Endothelial cell of umbilical vein (primary cell): Measurements from ENCODE around the gene UST. TPM values are rescaled to one million over a fixed set of nuclear protein-coding genes. Genes with fewer than 3 reads are reported as not detected.

ENCODE experiments used
- BruUV-seq: library from RNA; stranded (reverse); fragments of 400-500 nt; replicated peaks from 2 replicates; lab custom pipeline; 2021; lab: Mats Ljungman, UMichigan
- CTCF ChIA-PET: fragments of 300-600, 350-600 bp; sonication (Branson Sonifier 250); formaldehyde crosslinking; loops from one replicate; lab custom pipeline; 2021; ENCODE audit warnings: antibody characterized with exemption, inconsistent platforms; lab: Charles Lee
- POLR2A ChIA-PET: fragments of 300-600, 350-600 bp; sonication (Branson Sonifier 250); formaldehyde crosslinking; loops from one replicate; lab custom pipeline; 2021; ENCODE audit warnings: antibody characterized with exemption, inconsistent platforms; lab: Charles Lee
- DNase-seq: peaks from one replicate; pipeline ENCODE4 v3.0.0-alpha.2; 2011; ENCODE audit warnings: low read depth, low spot score
- FAIRE-seq: peaks from 2 replicates; lab custom pipeline; 2011; peaks lifted over from hg19 to GRCh38; lab: Jason Lieb, UNC
- H2AFZ ChIP-seq: 2 replicates; pipeline ENCODE4 v1.6.0; 2012; ENCODE audit warnings: low read depth, low read length, control low read depth, inconsistent platforms
- H3K27ac ChIP-seq: 2 replicates; pipeline ENCODE4 v1.5.1; 2011; ENCODE audit warnings: low read depth, mild to moderate bottlenecking, control low read depth, low read length, moderate library complexity; ENCODE audit not compliant: insufficient read depth
- H3K27me3 ChIP-seq, 2 experiments: 2 replicates each; pipeline versions ENCODE4 v1.6.0 to v1.6.1; 2011; ENCODE audit warnings: low read length in 2 of 2, mixed read lengths in 1 of 2; ENCODE audit not compliant: control insufficient read depth in 2 of 2, insufficient read depth in 2 of 2
- H3K36me3 ChIP-seq, 2 experiments: 2 replicates in 1 of 2; 3 replicates in 1 of 2; pipeline ENCODE4 v1.5.1; 2011; ENCODE audit warnings: low read length in 2 of 2, mild to moderate bottlenecking in 1 of 2, moderate library complexity in 1 of 2; ENCODE audit not compliant: control insufficient read depth in 2 of 2, insufficient read depth in 2 of 2; ENCODE audit errors: extremely low read depth in 1 of 2
- H3K4me1 ChIP-seq: 3 replicates; pipeline ENCODE4 v1.5.1; 2011; ENCODE audit warnings: mild to moderate bottlenecking, low read length; ENCODE audit not compliant: control insufficient read depth, insufficient read depth; ENCODE audit errors: extremely low read depth
- H3K4me2 ChIP-seq: 2 replicates; pipeline ENCODE4 v1.6.1; 2011; ENCODE audit warnings: low read length, control low read depth, mixed read lengths; ENCODE audit not compliant: insufficient read depth
- H3K4me3 ChIP-seq, 3 experiments: fragments of 200-600 bp in 1 of 3; sonication (generic), shearing (Covaris generic) in 1 of 3; replicated peaks in 1 of 3; 2 replicates each; pipeline ENCODE4 v1.5.1; 2011 to 2016; ENCODE audit warnings: control low read depth in 3 of 3, low read length in 3 of 3, mild to moderate bottlenecking in 2 of 3, inconsistent platforms in 1 of 3, low read depth in 1 of 3, moderate library complexity in 1 of 3; ENCODE audit not compliant: insufficient read depth in 1 of 3
- H3K79me2 ChIP-seq: 2 replicates; pipeline ENCODE4 v1.6.0; 2012; ENCODE audit warnings: low read length, inconsistent platforms; ENCODE audit not compliant: control insufficient read depth, insufficient read depth
- H3K9ac ChIP-seq: replicated peaks from 2 replicates; pipeline ENCODE3; 2011; ENCODE audit warnings: low read length, control low read depth; ENCODE audit not compliant: insufficient read depth; ENCODE audit errors: extremely low read depth
- H3K9me1 ChIP-seq: replicated peaks from 3 replicates; pipeline ENCODE4 v1.6.0; 2011; ENCODE audit warnings: mild to moderate bottlenecking, low read length; ENCODE audit not compliant: control insufficient read depth, insufficient read depth; ENCODE audit errors: extremely low read depth
- H3K9me3 ChIP-seq: replicated peaks from 2 replicates; pipeline ENCODE4 v1.5.1; 2012; ENCODE audit warnings: low read length, inconsistent platforms; ENCODE audit not compliant: control insufficient read depth, insufficient read depth
- H4K20me1 ChIP-seq: replicated peaks from 2 replicates; pipeline ENCODE3; 2011; ENCODE audit warnings: mild to moderate bottlenecking, low read length; ENCODE audit not compliant: control insufficient read depth, insufficient read depth; ENCODE audit errors: extremely low read depth
- EZH2 ChIP-seq: IDR thresholded peaks from 2 replicates; pipeline ENCODE4 v1.6.1; 2012; ENCODE audit warnings: borderline replicate concordance, low read depth, mild to moderate bottlenecking, moderate library complexity, low read length, inconsistent platforms; ENCODE audit not compliant: severe bottlenecking
- FOS ChIP-seq: IDR thresholded peaks from 2 replicates; pipeline ENCODE4 v1.6.1; 2011; ENCODE audit warnings: mild to moderate bottlenecking, low read length, moderate library complexity, borderline replicate concordance; ENCODE audit not compliant: insufficient read depth
- GATA2 ChIP-seq: IDR thresholded peaks from 2 replicates; pipeline ENCODE4 v1.7.0; 2011; ENCODE audit warnings: low read depth, mild to moderate bottlenecking, moderate library complexity, mixed read lengths, low read length; ENCODE audit not compliant: insufficient read length, insufficient read depth
- JUN ChIP-seq: IDR thresholded peaks from 2 replicates; pipeline ENCODE4 v1.6.1; 2011; ENCODE audit warnings: borderline replicate concordance, low read depth; ENCODE audit not compliant: insufficient read length, insufficient read depth
- MYC ChIP-seq: IDR thresholded peaks from one replicate; pipeline ENCODE4 v1.6.1; 2011; ENCODE audit warnings: mild to moderate bottlenecking, low read depth, low read length
- POLR2A ChIP-seq: IDR thresholded peaks from 2 replicates; pipeline ENCODE4 v1.6.1; 2012; ENCODE audit warnings: low read depth, mild to moderate bottlenecking, control low read depth, low read length
- POLR2AphosphoS5 ChIP-seq: IDR thresholded peaks from 2 replicates; pipeline ENCODE4 v1.6.1; 2012; ENCODE audit warnings: low read depth, mild to moderate bottlenecking, control low read depth, low read length, moderate library complexity; ENCODE audit not compliant: insufficient read depth
- dilution Hi-C: fragments of 300-500 bp; cut with MboI; formaldehyde crosslinking; loops from one replicate; pipeline ENCODE4 v1.15.0; 2019; ENCODE audit warnings: low sequenced_read_pairs; ENCODE audit not compliant: extremely low pct_ligation_motif_present
- intact Hi-C: fragments of 100-400 bp; cut with micrococcal nuclease; formaldehyde crosslinking; loops from one replicate; pipeline ENCODE4 v1.10.0; 2022
- polyA plus RNA-seq, 4 experiments: library from polyadenylated mRNA; depleted of rRNA in 3 of 4; stranded (reverse) in 3 of 4; unstranded in 1 of 4; fragments of >200 nt; gene quantifications; 2 replicates each; pipeline versions ENCODE4 v1.2.1 to v1.2.3, GENCODE V29; 2011 to 2012; ENCODE audit warnings: missing spikeins in 1 of 4
- total RNA-seq: library from RNA; stranded (reverse); gene quantifications from 2 replicates; pipeline ENCODE4 v1.2.3, GENCODE V29; 2021
- TF ChIP-seq, protein P1 (sequence below): IDR thresholded peaks from 2 replicates; pipeline ENCODE4 v1.6.1; 2011; ENCODE audit not compliant: insufficient read depth, insufficient read length
- TF ChIP-seq, protein P2 (sequence below), 2 donors: IDR thresholded peaks; 1 replicate in 1 of 2; 2 replicates in 1 of 2; pipeline ENCODE4 v1.5.1; 2011; ENCODE audit warnings: low read length in 2 of 2, mild to moderate bottlenecking in 2 of 2, moderate library complexity in 2 of 2, control low read depth in 1 of 2, inconsistent platforms in 1 of 2, low read depth in 1 of 2; ENCODE audit not compliant: insufficient read depth in 1 of 2; ENCODE audit errors: extremely low read depth in 1 of 2

Gene UST
- total and polyA plus RNA-seq, 2 donors (not counting 3 experiments of a cell fraction or from before 2014, with no cell fraction given) = 0.26 to 0.84 TPM

DNA sequence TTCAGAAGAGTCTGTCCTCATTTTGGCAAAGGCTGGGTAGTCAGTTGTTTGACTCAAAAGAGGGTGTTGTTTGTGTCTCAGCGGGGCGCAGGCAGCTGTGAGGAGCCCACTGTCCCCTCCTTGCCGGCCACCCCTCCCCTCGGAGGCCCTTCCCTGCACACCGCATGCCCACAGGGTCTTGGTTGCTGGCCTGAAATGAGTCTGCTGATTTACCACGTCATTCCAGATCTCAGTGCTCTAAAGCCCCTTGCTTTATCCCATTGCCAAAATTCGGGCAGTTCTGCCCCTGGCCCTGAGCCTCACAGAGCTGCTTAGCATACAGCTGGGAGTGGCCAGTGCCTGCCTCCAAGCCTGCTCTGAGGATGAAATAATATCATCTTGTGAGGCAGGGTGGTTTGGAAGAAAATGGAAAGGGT is 220.7 kb downstream of the UST start:
- TF ChIP-seq GATA2 = no peak
- no peak for TF ChIP-seq MYC
- TF ChIP-seq, protein P1, sequence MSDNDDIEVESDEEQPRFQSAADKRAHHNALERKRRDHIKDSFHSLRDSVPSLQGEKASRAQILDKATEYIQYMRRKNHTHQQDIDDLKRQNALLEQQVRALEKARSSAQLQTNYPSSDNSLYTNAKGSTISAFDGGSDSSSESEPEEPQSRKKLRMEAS = no peak
- no peak overlapping the region for H3K9ac ChIP-seq
- H3K27me3 ChIP-seq = no peaks in the 10 kb centered on the region
- H3K4me1 ChIP-seq = no peaks in the 10 kb centered on the region
- BruUV-seq = no TSS peak
- H3K36me3 ChIP-seq = no peaks in the 10 kb centered on the region
- no peak for DNase-seq
- dilution Hi-C loops = no loop called here
- H3K4me2 ChIP-seq = no peak overlapping the region
- no peak for FAIRE-seq
- intact Hi-C loops = no loop called here
- H3K27ac ChIP-seq = no peak overlapping the region
- no peak overlapping the region for H3K4me3 ChIP-seq
- H4K20me1 ChIP-seq = no peaks in the 10 kb centered on the region
- POLR2A ChIA-PET = no interaction called here
- H2AFZ ChIP-seq = no peak overlapping the region
- no peaks in the 10 kb centered on the region for H3K9me3 ChIP-seq
- CTCF ChIA-PET = no interaction called here
- no peaks in the 10 kb centered on the region for H3K9me1 ChIP-seq
- H3K79me2 ChIP-seq = no peaks in the 10 kb centered on the region

DNA sequence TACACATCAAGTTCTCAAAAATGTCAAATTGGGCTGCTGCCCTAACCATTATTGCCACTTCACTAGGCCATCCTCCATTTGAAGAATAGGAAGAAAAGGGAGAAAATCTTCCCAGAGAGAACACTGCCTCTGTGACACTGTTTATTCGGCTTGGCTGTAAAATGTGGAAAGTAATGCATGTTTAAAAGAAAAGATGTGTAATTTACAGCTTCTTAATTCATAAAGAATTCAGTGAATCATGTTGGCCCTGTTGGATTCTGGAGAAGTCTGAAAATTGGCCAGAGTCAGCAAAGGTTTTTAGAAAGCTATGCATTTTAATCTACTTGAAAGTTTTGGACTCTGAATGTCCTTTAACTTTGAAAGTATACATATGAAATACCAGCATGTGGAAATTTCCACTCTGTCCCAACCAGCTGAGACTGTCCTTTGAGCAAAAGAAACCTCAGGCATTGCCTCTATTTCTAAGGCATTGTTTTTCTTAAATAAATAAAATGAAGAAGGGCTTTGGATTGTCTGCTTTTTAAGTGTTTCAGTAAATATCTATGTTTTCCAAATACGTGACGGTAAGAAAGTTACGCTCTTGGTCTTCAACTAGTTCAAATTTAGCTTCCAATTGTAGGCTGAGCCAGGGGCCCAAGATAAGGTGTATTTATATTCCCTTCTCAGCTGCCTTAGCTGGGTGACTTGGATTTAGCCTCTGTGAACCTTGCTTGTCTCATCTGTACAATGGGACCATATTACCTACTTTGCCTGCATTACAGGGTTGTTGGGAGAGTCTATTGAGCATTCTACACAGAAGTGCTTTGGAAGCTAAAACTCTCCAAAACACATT is 222.2 kb downstream of the UST start:
- Histone ChIP-seq H3K9me1 (no peaks in the 10 kb centered on the region), H3K79me2 (no peaks in the 10 kb centered on the region), H3K36me3 (no peaks in the 10 kb centered on the region), H3K9me3 (no peaks in the 10 kb centered on the region), H4K20me1 (no peaks in the 10 kb centered on the region), H3K9ac (no peak overlapping the region), H3K4me1 (no peaks in the 10 kb centered on the region), H3K4me2 (no peak overlapping the region), H3K27me3 (peaks cover 6 to 7% of the 10 kb centered on the region in 2 experiments), H3K27ac (no peak overlapping the region), H3K4me3 (no peak overlapping the region), H2AFZ (no peak overlapping the region)
- dilution Hi-C loops (no loop called here), intact Hi-C loops (no loop called here)
- TF ChIP-seq POLR2A = no peak
- TF ChIP-seq EZH2 = no peak
- no peak for TF ChIP-seq GATA2
- TF ChIP-seq JUN = no peak
- TF ChIP-seq, protein P2, sequence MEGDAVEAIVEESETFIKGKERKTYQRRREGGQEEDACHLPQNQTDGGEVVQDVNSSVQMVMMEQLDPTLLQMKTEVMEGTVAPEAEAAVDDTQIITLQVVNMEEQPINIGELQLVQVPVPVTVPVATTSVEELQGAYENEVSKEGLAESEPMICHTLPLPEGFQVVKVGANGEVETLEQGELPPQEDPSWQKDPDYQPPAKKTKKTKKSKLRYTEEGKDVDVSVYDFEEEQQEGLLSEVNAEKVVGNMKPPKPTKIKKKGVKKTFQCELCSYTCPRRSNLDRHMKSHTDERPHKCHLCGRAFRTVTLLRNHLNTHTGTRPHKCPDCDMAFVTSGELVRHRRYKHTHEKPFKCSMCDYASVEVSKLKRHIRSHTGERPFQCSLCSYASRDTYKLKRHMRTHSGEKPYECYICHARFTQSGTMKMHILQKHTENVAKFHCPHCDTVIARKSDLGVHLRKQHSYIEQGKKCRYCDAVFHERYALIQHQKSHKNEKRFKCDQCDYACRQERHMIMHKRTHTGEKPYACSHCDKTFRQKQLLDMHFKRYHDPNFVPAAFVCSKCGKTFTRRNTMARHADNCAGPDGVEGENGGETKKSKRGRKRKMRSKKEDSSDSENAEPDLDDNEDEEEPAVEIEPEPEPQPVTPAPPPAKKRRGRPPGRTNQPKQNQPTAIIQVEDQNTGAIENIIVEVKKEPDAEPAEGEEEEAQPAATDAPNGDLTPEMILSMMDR (IDR thresholded peaks at IDR 0.05; ENCODE audit: extremely low read depth in 1 of 2, insufficient read depth in 1 of 2, low read depth in 1 of 2, low read length in 2 of 2) = no peak
- no peak for TF ChIP-seq FOS
- TF ChIP-seq POLR2AphosphoS5 = no peak
- no peak for TF ChIP-seq MYC
- TF ChIP-seq, protein P1 = no peak
- ChIA-PET POLR2A (interaction anchor here (0.6 kb wide), 1 partner anchor 224 kb away, joined by 4 read pairs; no protein-coding TSS in a partner anchor), CTCF (interaction anchor here (1.0 to 1.3 kb wide), 2 partner anchors 11 to 60 kb away, joined by 3 to 5 read pairs; no protein-coding TSS in a partner anchor)
- DNase-seq (no peak), FAIRE-seq (no peak)
- BruUV-seq = no TSS peak
